Liver (tissue), 3 donors: ENCODE data around the gene CAPN15.

ENCODE experiments used
- EGR1 ChIP-seq, 2 donors: IDR thresholded peaks; 2 replicates each; pipeline ENCODE4 v1.6.1; 2016 to 2018; ENCODE audit warnings: antibody characterized with exemption in 2 of 2, low read depth in 2 of 2
- JUND ChIP-seq, 2 donors: IDR thresholded peaks; 2 replicates each; pipeline ENCODE4 v1.6.1; 2016; ENCODE audit warnings: antibody characterized with exemption in 2 of 2
- RAD21 ChIP-seq, 2 donors: IDR thresholded peaks; 2 replicates each; pipeline ENCODE4 v1.6.1; 2016; ENCODE audit warnings: antibody characterized with exemption in 2 of 2, mild to moderate bottlenecking in 2 of 2
- TF ChIP-seq, protein P1 (sequence below): fragments of 150-350 bp; IDR thresholded peaks from 2 replicates; pipeline ENCODE4 v1.5.1; 2017; ENCODE audit warnings: improper control_type of control experiment, low read depth, low read length; ENCODE audit not compliant: missing input control
- donor health status: healthy.
- donor health status: healthy.

DNA sequence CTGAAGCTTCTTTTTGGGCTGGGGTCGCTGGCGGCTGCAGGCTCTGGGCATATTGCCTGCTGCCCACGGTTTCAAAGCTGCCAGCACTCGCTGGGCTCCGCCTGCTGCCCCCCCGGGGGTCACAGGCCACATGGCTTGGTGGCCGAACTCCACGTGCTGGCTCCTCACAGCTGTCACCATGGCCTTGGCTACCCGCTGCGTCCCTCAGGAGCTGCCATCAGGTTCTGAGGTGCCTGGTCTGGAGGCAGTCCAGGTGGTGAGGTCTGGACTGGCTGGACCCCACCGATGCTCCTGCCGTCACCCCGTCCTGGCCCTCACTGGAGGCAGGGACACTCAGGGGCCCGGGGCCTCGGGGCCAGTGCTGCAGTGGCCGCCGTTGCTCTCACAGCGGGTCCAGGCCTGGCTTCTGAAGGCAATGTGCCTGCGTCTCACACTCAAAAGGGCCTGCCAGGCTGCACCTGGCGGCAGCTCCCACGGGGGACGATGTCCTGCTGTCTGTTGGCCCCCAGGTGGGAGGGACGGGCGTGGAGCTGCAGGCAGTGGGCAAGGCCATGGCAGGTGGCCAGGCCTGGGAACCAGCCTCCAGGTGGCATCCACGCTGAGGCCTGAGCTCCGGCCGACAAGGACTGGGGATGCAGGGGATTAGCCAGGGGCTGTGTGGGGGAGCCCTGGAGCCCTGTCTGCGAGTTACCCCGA is 13.3 kb downstream of the CAPN15 start:
- no peak for TF ChIP-seq EGR1 (IDR thresholded peaks at IDR 0.05; ENCODE audit: low read depth in 2 of 2)
- TF ChIP-seq, protein P1, sequence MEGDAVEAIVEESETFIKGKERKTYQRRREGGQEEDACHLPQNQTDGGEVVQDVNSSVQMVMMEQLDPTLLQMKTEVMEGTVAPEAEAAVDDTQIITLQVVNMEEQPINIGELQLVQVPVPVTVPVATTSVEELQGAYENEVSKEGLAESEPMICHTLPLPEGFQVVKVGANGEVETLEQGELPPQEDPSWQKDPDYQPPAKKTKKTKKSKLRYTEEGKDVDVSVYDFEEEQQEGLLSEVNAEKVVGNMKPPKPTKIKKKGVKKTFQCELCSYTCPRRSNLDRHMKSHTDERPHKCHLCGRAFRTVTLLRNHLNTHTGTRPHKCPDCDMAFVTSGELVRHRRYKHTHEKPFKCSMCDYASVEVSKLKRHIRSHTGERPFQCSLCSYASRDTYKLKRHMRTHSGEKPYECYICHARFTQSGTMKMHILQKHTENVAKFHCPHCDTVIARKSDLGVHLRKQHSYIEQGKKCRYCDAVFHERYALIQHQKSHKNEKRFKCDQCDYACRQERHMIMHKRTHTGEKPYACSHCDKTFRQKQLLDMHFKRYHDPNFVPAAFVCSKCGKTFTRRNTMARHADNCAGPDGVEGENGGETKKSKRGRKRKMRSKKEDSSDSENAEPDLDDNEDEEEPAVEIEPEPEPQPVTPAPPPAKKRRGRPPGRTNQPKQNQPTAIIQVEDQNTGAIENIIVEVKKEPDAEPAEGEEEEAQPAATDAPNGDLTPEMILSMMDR: no peak
- no peak for TF ChIP-seq RAD21 (IDR thresholded peaks at IDR 0.05)
- TF ChIP-seq JUND (IDR thresholded peaks at IDR 0.05): no peak
